G401 (cell line): ENCODE data around the gene HYAL3. TPM values are rescaled to one million over a fixed set of nuclear protein-coding genes. Genes with fewer than 3 reads are reported as not detected.

Experiments used
- DNase-seq: peaks from one replicate; pipeline ENCODE4 v3.0.0-alpha.2; 2015; ENCODE audit warnings: low spot score
- in situ Hi-C: cut with HindIII; loops from 2 replicates; pipeline ENCODE4 v1.10.0; 2016; ENCODE audit warnings: low sequenced_read_pairs, mixed read lengths
- total RNA-seq: library from RNA; depleted of rRNA; stranded (reverse); fragments of >200 nt; shearing (Covaris generic); gene quantifications from 2 replicates; pipeline ENCODE4 v1.2.3, GENCODE V29; 2014

HYAL3 gene
- total RNA-seq, 1 experiment from 2014 or later, result 7.9 TPM

DNA sequence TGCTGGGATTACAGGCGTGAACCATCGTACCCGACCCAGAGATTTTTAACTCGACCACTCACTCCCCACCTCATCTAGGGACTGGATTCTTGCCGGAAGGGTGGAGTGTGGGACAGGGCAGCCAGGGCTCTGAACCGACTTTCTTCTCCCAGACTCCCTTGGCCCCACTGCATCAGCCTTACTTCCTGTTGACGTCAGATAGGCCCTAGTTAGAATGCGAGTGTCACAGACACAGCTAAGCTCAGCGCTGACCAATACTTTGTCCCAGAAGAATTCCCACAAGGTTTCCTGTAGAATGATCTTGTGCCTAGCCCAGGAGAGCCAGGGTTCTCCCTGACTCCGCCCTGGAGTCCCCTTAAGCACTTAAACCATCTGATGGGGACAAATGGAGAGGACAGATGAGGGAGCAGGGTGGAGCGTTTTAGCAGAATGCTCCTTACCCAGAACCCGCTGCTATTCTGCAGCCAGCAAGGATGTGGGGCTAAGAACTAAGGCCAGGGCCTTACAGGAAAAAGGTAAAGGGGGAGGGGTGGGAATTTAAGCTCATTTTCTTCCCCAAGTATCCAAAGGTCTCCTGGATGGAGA lies 34.6 kb upstream of the HYAL3 start:
- DNase-seq, result no peak
- in situ Hi-C loops, result no loop called here

DNA sequence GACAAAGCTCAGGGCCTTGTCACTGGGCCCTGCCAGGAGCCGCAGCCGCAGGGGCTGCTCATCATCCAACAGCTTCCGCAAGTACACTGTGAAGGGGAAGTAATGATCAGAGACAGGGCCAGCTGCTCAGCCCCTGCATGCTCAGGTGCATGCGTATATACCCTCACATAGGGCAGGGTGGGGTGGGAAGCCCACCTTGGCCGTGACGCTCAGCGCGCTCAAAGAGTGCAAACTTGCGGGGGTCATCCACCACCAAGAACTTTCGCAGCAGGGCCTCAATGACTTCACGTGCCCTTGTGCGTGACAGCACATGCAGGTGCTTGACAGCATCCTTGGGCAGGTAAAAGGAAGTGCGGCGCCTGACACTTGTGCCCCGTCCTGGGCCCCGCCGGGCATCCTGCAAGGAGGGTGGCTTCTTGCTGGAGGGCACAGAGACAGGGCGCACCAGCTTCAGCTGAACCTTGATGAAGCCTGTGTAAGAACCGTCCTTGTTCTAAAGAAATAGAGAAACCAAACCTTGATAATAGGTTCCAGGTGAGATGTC lies 32.2 kb upstream of the HYAL3 start:
- in situ Hi-C loops, result no loop called here
- DNase-seq, result no peak

DNA sequence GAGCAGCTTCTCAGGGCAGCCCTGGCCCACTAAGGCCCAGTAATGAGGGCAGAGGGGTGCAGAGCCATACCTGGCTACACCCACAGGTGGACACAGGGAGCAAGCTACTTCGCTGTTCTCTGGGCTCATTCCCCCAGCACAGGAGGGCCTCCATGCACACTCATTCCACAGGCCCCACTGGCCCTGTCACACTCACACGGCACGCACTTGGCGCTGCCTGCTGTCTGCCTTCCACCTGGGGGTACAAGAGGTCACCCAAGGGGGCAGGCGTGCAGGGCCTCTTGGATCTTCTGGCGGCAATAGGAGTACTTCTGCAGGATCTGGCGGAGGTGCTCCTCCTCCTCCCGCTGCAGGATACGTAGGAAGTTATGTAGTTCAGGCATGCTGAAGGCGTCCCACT lies 31.1 kb upstream of the HYAL3 start:
- no peak for DNase-seq
- in situ Hi-C loops, result no loop called here

GRCh38 chr3:50327943-50328691 lies 28.9 kb upstream of the HYAL3 start, which contains the start of gene TUSC2:
Gene TUSC2, minus strand, starts transcription at chr3:50328223. Its CDS starts 124 bp downstream, at chr3:50328099.
- in situ Hi-C loops, result loop anchor here (5.0 kb wide), 1 partner anchor 86 kb away; no protein-coding TSS in a partner anchor
- peak; percentile 98 for DNase-seq

- in situ Hi-C loops, result loop anchor here (5.0 kb wide), 1 partner anchor 85 kb away; no protein-coding TSS in a partner anchor
- no peak for DNase-seq
Measured at GRCh38 chr3:50327129-50327528, 27.9 kb upstream of the HYAL3 start.

GRCh38 chr3:50326182-50326541 lies 27.0 kb upstream of the HYAL3 start:
- in situ Hi-C loops, result loop anchor here (5.0 kb wide), 1 partner anchor 84 kb away; no protein-coding TSS in a partner anchor
- no peak for DNase-seq

GRCh38 chr3:50325497-50326181 lies 26.4 kb upstream of the HYAL3 start:
- no peak for DNase-seq
- in situ Hi-C loops, result loop anchor here (5.0 kb wide), 1 partner anchor 83 kb away; no protein-coding TSS in a partner anchor

DNA sequence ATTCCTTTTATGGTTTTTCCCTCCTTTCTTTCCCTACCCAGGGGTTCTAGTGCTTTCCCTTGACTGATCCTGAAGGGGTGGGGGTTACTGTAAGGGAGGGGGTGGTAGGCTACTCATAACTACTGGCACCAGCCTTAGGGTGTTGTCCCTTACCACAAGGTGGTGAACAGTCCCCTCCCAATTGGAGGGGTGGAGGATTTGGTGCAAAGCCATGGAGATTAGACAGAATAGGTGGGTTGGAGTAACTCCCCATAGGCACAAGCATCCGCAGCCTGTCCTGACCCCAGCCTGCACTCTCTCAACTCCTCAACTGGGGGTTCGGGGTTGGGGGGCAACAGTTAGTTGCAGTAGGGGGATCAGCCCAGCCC lies 25.9 kb upstream of the HYAL3 start:
- in situ Hi-C loops, result loop anchor here (5.0 kb wide), 1 partner anchor 83 kb away; no protein-coding TSS in a partner anchor
- DNase-seq, result no peak

DNA sequence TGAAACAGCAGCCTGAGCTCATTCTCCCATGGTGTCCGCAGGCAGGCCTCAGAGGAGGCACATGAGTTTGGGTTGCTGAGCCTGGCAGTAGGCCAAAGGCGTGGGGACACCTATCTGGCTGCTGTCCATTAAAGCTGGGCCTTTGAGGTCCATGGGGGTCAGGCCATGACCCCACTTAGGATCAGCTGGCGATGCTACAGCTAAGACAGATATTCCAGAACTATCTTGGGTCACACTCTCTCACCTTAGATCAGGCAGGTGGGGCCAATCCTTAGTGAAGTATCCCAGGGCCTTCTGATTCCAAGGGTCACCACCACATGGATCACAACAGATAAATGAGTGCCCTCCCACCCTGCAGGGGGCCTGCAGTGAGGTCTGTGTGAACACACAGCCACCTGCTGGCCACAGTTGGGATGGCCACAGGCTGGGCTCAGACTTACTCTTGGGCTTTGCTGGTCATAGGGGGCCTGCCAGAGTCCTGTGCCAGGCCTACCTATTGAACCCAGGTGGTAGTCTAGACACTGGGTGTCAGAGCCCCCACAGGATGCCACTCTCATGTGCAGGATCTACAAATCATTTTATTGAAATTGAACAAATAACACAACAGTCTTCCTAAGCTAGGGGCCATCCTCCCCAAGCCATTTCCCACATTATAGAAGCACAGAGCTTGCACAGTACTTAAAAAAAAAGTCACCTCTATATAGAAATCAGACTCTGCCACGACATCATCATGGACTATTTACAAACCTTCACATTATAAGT lies 25.3 kb upstream of the HYAL3 start:
- in situ Hi-C loops, result loop anchor here (5.0 kb wide), 1 partner anchor 82 kb away; no protein-coding TSS in a partner anchor

GRCh38 chr3:50323614-50324199 lies 24.5 kb upstream of the HYAL3 start:
- in situ Hi-C loops, result no loop called here
- DNase-seq, result no peak

More for the DNA sequence above, 25.3 kb upstream of the HYAL3 start:
- DNase-seq, result peak; percentile 74

- no peak for DNase-seq
- in situ Hi-C loops, result no loop called here
Measured at GRCh38 chr3:50323092-50323600, 23.9 kb upstream of the HYAL3 start.

GRCh38 chr3:50322386-50323091 lies 23.3 kb upstream of the HYAL3 start, which contains the start of gene HYAL2:
Gene HYAL2, minus strand, starts transcription at chr3:50322745. Its CDS starts 2,256 bp downstream, at chr3:50320489.
- DNase-seq, result no peak
- in situ Hi-C loops, result no loop called here

DNA sequence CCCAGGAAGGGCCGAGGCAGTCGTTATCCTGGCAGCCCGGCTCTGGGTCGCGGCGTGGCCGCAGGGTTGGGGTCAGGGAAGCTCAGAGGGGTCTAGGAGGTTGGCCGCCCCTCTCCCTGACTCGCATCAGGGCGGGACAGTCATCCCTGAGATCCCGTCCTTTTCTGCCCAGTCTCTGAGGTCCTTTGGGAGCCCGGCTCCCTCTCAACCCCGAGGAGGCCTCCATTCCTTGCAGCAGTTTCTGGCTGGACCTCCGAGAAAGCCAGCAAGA lies 22.8 kb upstream of the HYAL3 start:
- in situ Hi-C loops, result no loop called here
- DNase-seq, result no peak

DNA sequence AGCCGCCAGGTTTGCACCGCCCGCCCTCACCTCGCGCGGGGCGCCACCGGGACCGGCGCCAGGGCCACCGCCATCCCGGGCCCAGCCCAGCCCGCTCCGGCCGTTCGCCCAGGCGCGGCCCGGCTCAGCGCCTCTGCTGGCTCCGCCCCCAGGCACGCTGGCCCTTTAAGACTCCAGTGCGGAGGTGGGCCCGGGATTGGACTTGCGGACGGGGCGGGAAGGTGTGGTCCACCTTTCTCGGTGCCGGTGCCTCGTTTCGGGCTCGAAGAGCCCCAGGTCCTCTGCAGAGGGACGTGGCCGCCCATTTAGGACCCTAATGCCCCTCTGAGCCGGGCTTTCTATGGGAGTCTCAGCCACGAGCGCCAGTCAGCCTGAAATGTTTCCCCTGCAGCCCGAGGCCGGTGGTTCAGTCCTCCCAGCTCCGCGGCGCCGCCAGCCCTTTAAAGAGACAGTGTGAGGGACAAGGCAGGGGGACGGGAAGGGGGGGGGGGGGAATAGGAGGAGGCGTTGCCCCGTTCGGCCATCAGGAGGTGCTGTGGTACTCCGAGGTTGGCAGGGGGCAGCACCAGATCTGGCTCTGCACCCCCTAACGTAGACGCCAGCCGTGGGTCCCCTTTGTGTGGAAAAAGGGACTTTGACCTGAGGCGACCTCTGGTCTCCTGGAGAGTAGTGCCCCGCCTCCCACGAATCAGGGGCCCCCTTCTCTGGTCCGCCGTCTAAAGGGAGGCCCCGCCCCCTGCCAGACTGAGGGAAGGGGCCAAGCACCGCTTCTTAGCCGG lies 22.3 kb upstream of the HYAL3 start:
- in situ Hi-C loops, result no loop called here
- DNase-seq, result peak; percentile 89

- in situ Hi-C loops, result no loop called here
- DNase-seq, result peak; percentile 79
Measured at GRCh38 chr3:50320853-50321335, 21.7 kb upstream of the HYAL3 start.

GRCh38 chr3:50319894-50320625 lies 20.9 kb upstream of the HYAL3 start:
- in situ Hi-C loops, result no loop called here
- DNase-seq, result peak; percentile 54
